GM23338 (cell line): ENCODE data around the gene GJA3. TPM values are rescaled to one million over a fixed set of nuclear protein-coding genes. Genes with fewer than 3 reads are reported as not detected.

ENCODE experiments used
- ATAC-seq: fragments of 200-7000 bp; cut with Tn5 transposase; 3 replicates; pipeline ENCODE4 v1.9.1; 2020
- DNase-seq: peaks from one replicate; pipeline ENCODE4 v3.0.0-alpha.2; 2015; ENCODE audit warnings: low spot score
- H2AFZ ChIP-seq: fragments of 200-600 bp; sonication (generic); 2 replicates; pipeline ENCODE4 v1.8.0; 2016; ENCODE audit warnings: antibody characterized with exemption, mild to moderate bottlenecking, moderate library complexity
- H3F3A ChIP-seq: fragments of 200-600 bp; sonication (generic); replicated peaks from 2 replicates; pipeline ENCODE4 v1.8.0; 2017; ENCODE audit warnings: antibody characterized with exemption, mixed run types, low read depth
- H3K27ac ChIP-seq: fragments of 200-600 bp; sonication (generic); 2 replicates; pipeline ENCODE4 v1.6.1; 2016; ENCODE audit warnings: low read depth
- H3K27me3 ChIP-seq: fragments of 200-600 bp; sonication (generic); 2 replicates; pipeline ENCODE4 v1.8.0; 2016; ENCODE audit warnings: mild to moderate bottlenecking, mixed run types, moderate library complexity; ENCODE audit not compliant: insufficient read depth
- H3K36me3 ChIP-seq: fragments of 200-600 bp; sonication (generic); 2 replicates; pipeline ENCODE4 v1.8.0; 2016; ENCODE audit warnings: mild to moderate bottlenecking; ENCODE audit not compliant: insufficient read depth
- H3K4me1 ChIP-seq: fragments of 200-600 bp; sonication (generic); 2 replicates; pipeline ENCODE4 v1.8.0; 2016; ENCODE audit warnings: mild to moderate bottlenecking, moderate library complexity; ENCODE audit not compliant: insufficient read depth
- H3K4me2 ChIP-seq: fragments of 200-600 bp; sonication (generic); 2 replicates; pipeline ENCODE4 v1.7.1; 2017; ENCODE audit warnings: mixed run types
- H3K4me3 ChIP-seq: fragments of 200-600 bp; sonication (generic); 2 replicates; pipeline ENCODE4 v1.6.1; 2016; ENCODE audit warnings: mixed run types
- H3K79me2 ChIP-seq: fragments of 200-600 bp; sonication (generic); replicated peaks from 2 replicates; pipeline ENCODE4 v1.8.0; 2017; ENCODE audit warnings: mild to moderate bottlenecking; ENCODE audit not compliant: insufficient read depth
- H3K9me2 ChIP-seq: fragments of 200-600 bp; sonication (generic); 2 replicates; pipeline ENCODE4 v1.8.0; 2017; ENCODE audit not compliant: insufficient read depth
- H4K20me1 ChIP-seq: fragments of 200-600 bp; sonication (generic); replicated peaks from 2 replicates; pipeline ENCODE4 v1.8.0; 2017; ENCODE audit warnings: mild to moderate bottlenecking; ENCODE audit not compliant: insufficient read depth
- H3K27ac Mint-ChIP-seq: 2 replicates; pipeline ENCODE4 v1.8.0; 2020; ENCODE audit warnings: inconsistent platforms, mild to moderate bottlenecking, moderate library complexity, mixed read lengths
- H3K27me3 Mint-ChIP-seq: 3 replicates; pipeline ENCODE4 v1.8.0; 2022; ENCODE audit warnings: low read depth, mild to moderate bottlenecking, moderate library complexity, mixed read lengths, inconsistent platforms; ENCODE audit not compliant: insufficient read depth, poor library complexity
- H3K36me3 Mint-ChIP-seq: 3 replicates; pipeline ENCODE4 v1.8.0; 2021; ENCODE audit warnings: low read depth, mild to moderate bottlenecking, inconsistent platforms, moderate library complexity, mixed read lengths
- H3K4me1 Mint-ChIP-seq: 3 replicates; pipeline ENCODE4 v1.8.0; 2020; ENCODE audit warnings: mild to moderate bottlenecking, inconsistent platforms, mixed read lengths
- H3K4me3 Mint-ChIP-seq: 3 replicates; pipeline ENCODE4 v1.8.0; 2021; ENCODE audit warnings: moderate library complexity, mild to moderate bottlenecking, inconsistent platforms, mixed read lengths
- H3K9me3 Mint-ChIP-seq: 3 replicates; pipeline ENCODE4 v1.8.0; 2020; ENCODE audit warnings: moderate library complexity, mild to moderate bottlenecking, inconsistent platforms, mixed read lengths
- CTCF ChIP-seq, 2 experiments: fragments of 200-600 bp in 1 of 2; sonication (generic) in 1 of 2; conservative IDR thresholded peaks; 2 replicates each; pipeline versions ENCODE4 v1.5.1 to v1.6.1; 2016 to 2017; ENCODE audit warnings: antibody characterized with exemption in 2 of 2, low read depth in 2 of 2, mild to moderate bottlenecking in 2 of 2, moderate library complexity in 1 of 2
- ETS1 ChIP-seq: IDR thresholded peaks from 2 replicates; pipeline ENCODE4 v1.6.1; 2016; ENCODE audit warnings: antibody characterized with exemption
- REST ChIP-seq: IDR thresholded peaks from one replicate; pipeline ENCODE4 v1.6.1; 2018; ENCODE audit warnings: antibody characterized with exemption; ENCODE audit not compliant: unreplicated experiment
- ZNF462 ChIP-seq: fragments of 250-450 bp; sonication (Bioruptor Pico); IDR thresholded peaks from 2 replicates; pipeline ENCODE4 v1.5.0; 2020; ENCODE audit warnings: mild to moderate bottlenecking, moderate library complexity
- polyA plus RNA-seq: library from polyadenylated mRNA; unstranded; fragments of >200 nt; fragmentation: Nextera tagmentation; extraction: Ambion mirVana; gene quantifications from 2 replicates; pipeline ENCODE4 v1.2.1, GENCODE V29; 2016
- total RNA-seq: library from RNA; depleted of rRNA; stranded (reverse); fragments of >200 nt; shearing (Covaris generic); gene quantifications from 2 replicates; pipeline ENCODE4 v1.2.3, GENCODE V29; 2014

The GJA3 gene
- total and polyA plus RNA-seq, 2 experiments from 2014 or later: 0.17 to 0.23 TPM

GRCh38 chr13:20137875-20138274 is 23.0 kb downstream of the GJA3 start (continued):
- TF ChIP-seq REST: no peak

GRCh38 chr13:20136781-20137703 is 23.8 kb downstream of the GJA3 start:
- H3K27me3 Mint-ChIP-seq: peaks cover 11% of the 10 kb centered on the region
- peaks cover 7% of the 10 kb centered on the region for H3K4me1 ChIP-seq
- no peaks in the 10 kb centered on the region for H3K9me2 ChIP-seq
- peak overlapping the region; percentile 58; the same call in 2 of the 3 replicates for H3K4me3 Mint-ChIP-seq
- peak overlapping the region; percentile 42; the same call in 1 of the 2 replicates for H3K4me3 ChIP-seq
- no peaks in the 10 kb centered on the region for H3K36me3 Mint-ChIP-seq
- peak overlapping the region; percentile 60; the same call in 1 of the 2 replicates for H3K4me2 ChIP-seq
- no peak overlapping the region for H3K27ac ChIP-seq
- no peaks in the 10 kb centered on the region for H3K36me3 ChIP-seq
- peak overlapping the region; percentile 70; the same call in 1 of the 2 replicates for H2AFZ ChIP-seq
- H3K4me1 Mint-ChIP-seq: peaks cover 8% of the 10 kb centered on the region
- H3K27me3 ChIP-seq: peaks cover 20% of the 10 kb centered on the region
- H3F3A ChIP-seq: peaks cover 4% of the 10 kb centered on the region; the same call in 1 of the 2 replicates
- ATAC-seq (peak; percentile 90), DNase-seq (peak; percentile 82)
- peaks cover 2% of the 10 kb centered on the region; the same call in 1 of the 3 replicates for H3K9me3 Mint-ChIP-seq
- no peak for TF ChIP-seq ETS1
- peak; percentile 50 to 69 for TF ChIP-seq CTCF (conservative IDR thresholded peaks at IDR 0.05; ENCODE audit: low read depth in 2 of 2)
- no peak for TF ChIP-seq ZNF462 (CRISPR knock-in tag)
- H4K20me1 ChIP-seq: no peaks in the 10 kb centered on the region; the same call in 1 of the 2 replicates
- H3K79me2 ChIP-seq: no peaks in the 10 kb centered on the region
- no peak overlapping the region for H3K27ac Mint-ChIP-seq
